ENCODE measurements around the gene HNRNPL. TPM values are rescaled to one million over a fixed set of nuclear protein-coding genes. Genes with fewer than 3 reads are reported as not detected.
A peak's percentile ranks its signal among the peaks of the same experiment; 100 is the strongest.
"Not testable (repeated sequence)": the region's sequence is repeated elsewhere in the genome, so short reads cannot be mapped to it uniquely, and the experiment has no call there.

Gene HNRNPL
- total and polyA plus RNA-seq, 2 donors: 198 to 269 TPM

DNA sequence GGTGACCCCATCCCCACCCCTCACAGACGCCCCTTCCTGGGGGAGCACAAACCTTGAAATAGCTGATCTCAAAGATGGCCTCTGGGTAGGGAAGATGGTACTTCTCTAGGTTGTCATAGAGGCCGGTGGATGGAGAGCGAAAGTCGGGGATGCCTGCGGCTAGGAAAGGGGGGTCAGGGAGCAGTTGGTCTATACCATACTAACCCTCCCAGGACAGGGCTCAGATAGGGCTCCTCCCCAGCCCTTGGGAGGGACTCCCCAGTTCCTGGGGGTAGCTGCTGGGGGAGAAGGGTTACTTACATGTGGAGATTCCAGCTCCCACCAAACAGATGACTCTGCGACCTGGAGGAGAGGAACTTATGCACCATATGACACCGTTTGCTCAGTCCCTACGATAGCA, 40.0 kb upstream of the HNRNPL start:
- Histone ChIP-seq H3K4me1 (ENCODE audit: control insufficient read depth in 2 of 2, insufficient read depth in 2 of 2, low read length in 2 of 2) (peaks cover 0 to 4% of the 10 kb centered on the region in 2 donors), H3K4me3 (ENCODE audit: low read length in 2 of 2) (no peak overlapping the region), H3K27ac (ENCODE audit: low read depth in 1 of 2, low read length in 1 of 2) (no peak overlapping the region), H3K9me3 (ENCODE audit: control insufficient read depth in 2 of 2, insufficient read depth in 1 of 2, low read length in 1 of 2) (no peaks in the 10 kb centered on the region), H3K27me3 (ENCODE audit: control insufficient read depth in 2 of 2, insufficient read depth in 1 of 2, low read length in 1 of 2) (no peaks in the 10 kb centered on the region), H3K36me3 (ENCODE audit: control insufficient read depth in 2 of 2, insufficient read depth in 2 of 2, low read length in 1 of 2) (peaks cover 20 to 31% of the 10 kb centered on the region in 2 donors)
- no peak for DNase-seq (ENCODE audit: low read depth in 6 of 9, low spot score in 9 of 9)
- WGBS: 98% methylated on average over 8 of the region's 8 CpGs

- no peak for DNase-seq (ENCODE audit: low read depth in 6 of 9, low spot score in 9 of 9)
- Histone ChIP-seq H3K27ac (ENCODE audit: low read depth in 1 of 2, low read length in 1 of 2) (no peak overlapping the region), H3K36me3 (ENCODE audit: control insufficient read depth in 2 of 2, insufficient read depth in 2 of 2, low read length in 1 of 2) (peaks cover 20 to 31% of the 10 kb centered on the region in 2 donors), H3K27me3 (ENCODE audit: control insufficient read depth in 2 of 2, insufficient read depth in 1 of 2, low read length in 1 of 2) (no peaks in the 10 kb centered on the region), H3K9me3 (ENCODE audit: control insufficient read depth in 2 of 2, insufficient read depth in 1 of 2, low read length in 1 of 2) (no peaks in the 10 kb centered on the region), H3K4me1 (ENCODE audit: control insufficient read depth in 2 of 2, insufficient read depth in 2 of 2, low read length in 2 of 2) (no peaks in the 10 kb centered on the region), H3K4me3 (ENCODE audit: low read length in 2 of 2) (no peak overlapping the region)
- 99% methylated on average over 17 of the region's 17 CpGs for WGBS
Observed at GRCh38 chr19:38888876-38889275, 39.1 kb upstream of the HNRNPL start.

GRCh38 chr19:38884691-38885090, 34.9 kb upstream of the HNRNPL start:
- H3K36me3 ChIP-seq (ENCODE audit: control insufficient read depth in 2 of 2, insufficient read depth in 2 of 2, low read length in 1 of 2): peaks cover 15 to 32% of the 10 kb centered on the region in 2 donors
- H3K27ac ChIP-seq (ENCODE audit: low read depth in 1 of 2, low read length in 1 of 2); H3K27me3 ChIP-seq (ENCODE audit: control insufficient read depth in 2 of 2, insufficient read depth in 1 of 2, low read length in 1 of 2); H3K4me3 ChIP-seq (ENCODE audit: low read length in 2 of 2); H3K9me3 ChIP-seq (ENCODE audit: control insufficient read depth in 2 of 2, insufficient read depth in 1 of 2, low read length in 1 of 2); DNase-seq (ENCODE audit: low read depth in 6 of 9, low spot score in 9 of 9); H3K4me1 ChIP-seq (ENCODE audit: control insufficient read depth in 2 of 2, insufficient read depth in 2 of 2, low read length in 2 of 2): not testable (repeated sequence)
- WGBS: 98% methylated on average over 3 of the region's 3 CpGs

DNA sequence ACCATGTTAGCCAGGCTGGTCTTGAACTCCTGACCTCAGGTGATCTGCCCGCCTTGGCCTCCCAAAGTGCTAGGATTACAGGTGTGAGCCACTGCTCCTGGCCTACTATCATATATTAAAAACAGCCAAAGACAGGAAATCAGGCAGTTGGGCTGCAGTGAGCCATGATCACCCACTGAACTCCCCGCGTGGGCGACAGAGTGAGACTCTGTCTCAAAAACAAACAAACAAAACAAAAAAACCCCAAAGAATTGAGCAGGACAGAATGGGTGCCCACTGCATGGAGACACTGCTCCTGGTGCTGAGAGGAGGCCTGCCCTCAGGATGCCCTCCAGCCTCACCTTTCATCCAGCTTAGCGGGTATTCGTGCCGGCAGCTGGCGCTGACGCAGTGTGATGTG, 33.5 kb upstream of the HNRNPL start:
- Histone ChIP-seq H3K4me3 (ENCODE audit: low read length in 2 of 2) (no peak overlapping the region), H3K36me3 (ENCODE audit: control insufficient read depth in 2 of 2, insufficient read depth in 2 of 2, low read length in 1 of 2) (peaks cover 3 to 18% of the 10 kb centered on the region in 2 donors), H3K4me1 (ENCODE audit: control insufficient read depth in 2 of 2, insufficient read depth in 2 of 2, low read length in 2 of 2) (peaks cover 6 to 12% of the 10 kb centered on the region in 2 donors), H3K9me3 (ENCODE audit: control insufficient read depth in 2 of 2, insufficient read depth in 1 of 2, low read length in 1 of 2) (no peaks in the 10 kb centered on the region), H3K27ac (ENCODE audit: low read depth in 1 of 2, low read length in 1 of 2) (no peak overlapping the region), H3K27me3 (ENCODE audit: control insufficient read depth in 2 of 2, insufficient read depth in 1 of 2, low read length in 1 of 2) (no peaks in the 10 kb centered on the region)
- no peak for DNase-seq (ENCODE audit: low read depth in 6 of 9, low spot score in 9 of 9)
- WGBS: 97% methylated on average over 9 of the region's 9 CpGs

DNA sequence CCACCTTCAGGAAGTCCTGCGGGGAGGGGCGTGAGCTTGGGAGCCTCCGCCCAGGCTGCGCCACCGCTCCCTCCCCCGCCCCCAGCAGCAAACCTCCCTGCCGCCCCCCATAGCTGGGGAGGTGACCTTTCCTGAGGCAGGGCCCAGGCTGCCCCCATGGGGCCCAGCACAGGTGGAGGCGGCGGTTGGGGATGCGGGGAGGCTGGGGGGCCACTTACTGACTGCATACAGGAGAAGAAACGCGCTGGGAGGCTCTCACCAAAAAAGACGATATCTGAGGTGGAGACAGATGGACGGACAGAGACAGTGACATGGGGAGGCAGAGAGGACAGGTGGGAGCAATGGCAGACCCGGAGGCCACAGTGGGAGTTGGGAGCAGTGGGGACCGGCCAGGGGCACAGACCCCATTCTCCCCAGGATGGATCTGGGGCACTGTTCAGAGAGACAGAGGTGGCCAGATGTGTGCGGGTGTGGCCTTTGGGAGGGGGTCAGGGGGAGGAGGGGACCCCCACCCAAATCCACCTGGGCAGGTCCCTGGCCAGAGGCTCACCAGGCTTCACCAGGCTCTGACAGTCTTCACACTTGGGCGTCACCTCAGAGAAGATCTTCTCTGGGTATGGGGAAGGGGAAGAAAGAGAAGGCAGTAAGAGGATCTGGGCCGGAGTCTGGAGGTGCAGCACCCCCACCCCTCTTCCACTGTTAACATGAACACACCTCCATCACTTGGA, 31.3 kb upstream of the HNRNPL start:
- H3K27me3 ChIP-seq (ENCODE audit: control insufficient read depth in 2 of 2, insufficient read depth in 1 of 2, low read length in 1 of 2): no peaks in the 10 kb centered on the region
- no peak for DNase-seq (ENCODE audit: low read depth in 6 of 9, low spot score in 9 of 9)
- H3K9me3 ChIP-seq (ENCODE audit: control insufficient read depth in 2 of 2, insufficient read depth in 1 of 2, low read length in 1 of 2): no peaks in the 10 kb centered on the region
- H3K4me1 ChIP-seq (ENCODE audit: control insufficient read depth in 2 of 2, insufficient read depth in 2 of 2, low read length in 2 of 2): peaks cover 13 to 18% of the 10 kb centered on the region in 2 donors
- H3K27ac ChIP-seq (ENCODE audit: low read depth in 1 of 2, low read length in 1 of 2): no peak overlapping the region
- H3K36me3 ChIP-seq (ENCODE audit: control insufficient read depth in 2 of 2, insufficient read depth in 2 of 2, low read length in 1 of 2): peaks cover 2 to 16% of the 10 kb centered on the region in 2 donors
- no peak overlapping the region for H3K4me3 ChIP-seq (ENCODE audit: low read length in 2 of 2)
- 99% methylated on average over 19 of the region's 19 CpGs for WGBS

DNA sequence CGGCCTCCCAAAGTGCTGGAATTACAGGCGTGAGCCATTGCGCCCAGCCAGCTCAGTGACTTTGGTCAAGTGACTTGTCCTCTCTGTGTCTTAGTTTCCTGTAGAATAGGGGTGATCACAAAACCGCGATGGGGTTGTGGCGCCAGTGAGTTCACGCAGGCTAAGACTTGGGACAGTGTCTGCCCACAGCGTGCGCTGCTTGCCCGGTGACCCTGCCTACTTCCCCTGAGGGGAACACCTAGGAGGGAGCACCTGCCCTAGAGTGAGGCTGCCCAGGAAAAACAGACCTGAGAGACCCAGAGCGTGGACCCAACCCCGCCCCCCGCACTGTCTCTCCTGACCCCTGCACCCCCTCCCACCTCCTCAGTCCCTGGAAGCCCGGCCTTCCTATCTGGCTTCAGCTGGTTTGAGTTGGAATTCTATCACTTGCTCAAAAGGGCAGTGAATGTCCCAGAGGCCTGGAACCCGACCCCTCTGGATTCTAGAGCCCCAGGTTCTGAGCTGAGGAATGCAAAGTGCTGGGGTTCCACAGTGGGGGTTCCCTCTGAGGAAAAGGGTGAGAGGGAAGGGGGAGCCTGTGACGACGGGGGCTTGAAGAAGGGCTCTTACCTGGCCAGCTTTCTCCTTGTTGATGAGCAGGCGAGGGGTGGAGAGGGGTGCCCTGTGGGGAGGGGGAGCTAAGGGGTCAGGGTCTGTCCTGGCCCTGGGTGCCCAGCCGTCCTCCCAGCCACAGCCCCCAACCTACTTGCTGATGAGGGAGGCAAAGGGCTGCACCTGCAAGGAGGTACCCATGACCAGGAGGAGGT, 30.5 kb upstream of the HNRNPL start:
- no peaks in the 10 kb centered on the region for H3K9me3 ChIP-seq (ENCODE audit: control insufficient read depth in 2 of 2, insufficient read depth in 1 of 2, low read length in 1 of 2)
- no peak overlapping the region for H3K4me3 ChIP-seq (ENCODE audit: low read length in 2 of 2)
- H3K27ac ChIP-seq (ENCODE audit: low read depth in 1 of 2, low read length in 1 of 2): no peak overlapping the region
- no peak for DNase-seq (ENCODE audit: low read depth in 6 of 9, low spot score in 9 of 9)
- no peaks in the 10 kb centered on the region for H3K27me3 ChIP-seq (ENCODE audit: control insufficient read depth in 2 of 2, insufficient read depth in 1 of 2, low read length in 1 of 2)
- peaks cover 2 to 16% of the 10 kb centered on the region in 2 donors for H3K36me3 ChIP-seq (ENCODE audit: control insufficient read depth in 2 of 2, insufficient read depth in 2 of 2, low read length in 1 of 2)
- WGBS: 97% methylated on average over 19 of the region's 19 CpGs
- peaks cover 13 to 18% of the 10 kb centered on the region in 2 donors for H3K4me1 ChIP-seq (ENCODE audit: control insufficient read depth in 2 of 2, insufficient read depth in 2 of 2, low read length in 2 of 2)

DNA sequence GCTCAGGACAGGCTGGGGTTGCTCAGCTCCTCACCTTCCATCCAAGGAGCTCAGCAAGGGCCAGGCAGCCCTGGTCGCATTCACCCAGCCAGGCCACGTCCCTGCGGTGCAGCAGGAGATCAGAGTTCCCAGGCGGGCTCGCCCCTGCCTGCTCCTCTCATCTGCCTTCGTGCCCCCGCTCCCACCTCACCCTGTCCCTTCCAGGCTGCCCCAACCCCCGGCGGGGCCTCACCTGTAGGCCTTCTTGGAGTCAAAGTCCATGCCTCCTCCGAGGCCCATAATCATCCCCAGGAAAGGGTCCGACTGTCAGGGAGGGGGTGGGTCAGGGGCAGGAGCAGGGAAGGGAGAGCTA, 29.6 kb upstream of the HNRNPL start:
- no peaks in the 10 kb centered on the region for H3K27me3 ChIP-seq (ENCODE audit: control insufficient read depth in 2 of 2, insufficient read depth in 1 of 2, low read length in 1 of 2)
- H3K9me3 ChIP-seq (ENCODE audit: control insufficient read depth in 2 of 2, insufficient read depth in 1 of 2, low read length in 1 of 2): no peaks in the 10 kb centered on the region
- H3K4me1 ChIP-seq (ENCODE audit: control insufficient read depth in 2 of 2, insufficient read depth in 2 of 2, low read length in 2 of 2): peaks cover 13 to 18% of the 10 kb centered on the region in 2 donors
- no peak overlapping the region for H3K4me3 ChIP-seq (ENCODE audit: low read length in 2 of 2)
- no peak for DNase-seq (ENCODE audit: low read depth in 6 of 9, low spot score in 9 of 9)
- H3K36me3 ChIP-seq (ENCODE audit: control insufficient read depth in 2 of 2, insufficient read depth in 2 of 2, low read length in 1 of 2): peaks cover 2 to 16% of the 10 kb centered on the region in 2 donors
- H3K27ac ChIP-seq (ENCODE audit: low read depth in 1 of 2, low read length in 1 of 2): peak overlapping the region in 1 of 2 donors; percentile 27
- WGBS: 97% methylated on average over 11 of the region's 11 CpGs

GRCh38 chr19:38878575-38879399, 29.0 kb upstream of the HNRNPL start:
- peak overlapping the region; percentile 47 to 49 for H3K4me3 ChIP-seq (ENCODE audit: low read length in 2 of 2)
- H3K27ac ChIP-seq (ENCODE audit: low read depth in 1 of 2, low read length in 1 of 2): peak overlapping the region; percentile 90 to 96
- peaks cover 13 to 18% of the 10 kb centered on the region in 2 donors for H3K4me1 ChIP-seq (ENCODE audit: control insufficient read depth in 2 of 2, insufficient read depth in 2 of 2, low read length in 2 of 2)
- no peaks in the 10 kb centered on the region for H3K27me3 ChIP-seq (ENCODE audit: control insufficient read depth in 2 of 2, insufficient read depth in 1 of 2, low read length in 1 of 2)
- H3K36me3 ChIP-seq (ENCODE audit: control insufficient read depth in 2 of 2, insufficient read depth in 2 of 2, low read length in 1 of 2): peaks cover 2 to 16% of the 10 kb centered on the region in 2 donors
- DNase-seq (ENCODE audit: low read depth in 6 of 9, low spot score in 9 of 9): no peak
- no peaks in the 10 kb centered on the region for H3K9me3 ChIP-seq (ENCODE audit: control insufficient read depth in 2 of 2, insufficient read depth in 1 of 2, low read length in 1 of 2)
- 67% methylated on average over 16 of the region's 16 CpGs for WGBS

Data from thymus (tissue), 11 donors.